HepG2 (cell line): ENCODE measurements around the gene RAD23A. TPM values are rescaled to one million over a fixed set of nuclear protein-coding genes. Genes with fewer than 3 reads are reported as not detected.

ENCODE experiments used
- ARNTL ChIP-seq: sonication (generic); formaldehyde crosslinking; IDR thresholded peaks from 2 replicates; pipeline ENCODE4 v1.4.0; 2020; ENCODE audit warnings: mild to moderate bottlenecking, missing genetic modification reagents
- BRF2 ChIP-seq: sonication (generic); formaldehyde crosslinking; IDR thresholded peaks from 2 replicates; pipeline ENCODE4 v1.8.1; 2022; ENCODE audit warnings: mild to moderate bottlenecking, missing genetic modification reagents
- EED ChIP-seq: sonication (generic); formaldehyde crosslinking; IDR thresholded peaks from 2 replicates; pipeline ENCODE4 v1.5.0; 2020; ENCODE audit warnings: mild to moderate bottlenecking, missing genetic modification reagents
- HDAC2 ChIP-seq: sonication (generic); formaldehyde crosslinking; IDR thresholded peaks from 2 replicates; pipeline ENCODE4 v1.4.0; 2020; ENCODE audit warnings: missing genetic modification reagents
- HINFP ChIP-seq: sonication (generic); formaldehyde crosslinking; IDR thresholded peaks from 2 replicates; pipeline ENCODE4 v1.4.0; 2020; ENCODE audit warnings: low read depth, mild to moderate bottlenecking, missing genetic modification reagents
- PTBP1 ChIP-seq: fragments of 200-400 bp; formaldehyde crosslinking; IDR thresholded peaks from 2 replicates; pipeline ENCODE4 v1.6.1; 2018; ENCODE audit warnings: low read length, low read depth; ENCODE audit not compliant: poor library complexity, severe bottlenecking
- REST ChIP-seq, 2 experiments: IDR thresholded peaks; 2 replicates each; pipeline ENCODE4 v1.6.1; 2011 to 2012; ENCODE audit warnings: low read length in 2 of 2, borderline replicate concordance in 1 of 2, low read depth in 1 of 2, mild to moderate bottlenecking in 1 of 2, moderate library complexity in 1 of 2
- TCF12 ChIP-seq, 2 experiments: fragments of 450-650 bp in 1 of 2; sonication (generic) in 1 of 2; formaldehyde crosslinking in 1 of 2; IDR thresholded peaks; 2 replicates each; pipeline versions ENCODE4 v1.6.1 to v1.8.0; 2017 to 2022; ENCODE audit warnings: antibody characterized with exemption in 1 of 2, mild to moderate bottlenecking in 1 of 2, missing genetic modification reagents in 1 of 2, moderate library complexity in 1 of 2
- ZHX2 ChIP-seq, 2 experiments: sonication (generic) in 1 of 2; formaldehyde crosslinking in 1 of 2; IDR thresholded peaks; 2 replicates each; pipeline versions ENCODE4 v1.6.1 to v1.9.0; 2014 to 2022; ENCODE audit warnings: antibody characterized with exemption in 1 of 2, borderline replicate concordance in 1 of 2, inconsistent platforms in 1 of 2, low read depth in 1 of 2, missing genetic modification reagents in 1 of 2
- ZMAT3 ChIP-seq: sonication (generic); formaldehyde crosslinking; conservative IDR thresholded peaks from 2 replicates; pipeline ENCODE4 v1.7.0; 2021; ENCODE audit warnings: missing genetic modification reagents
- ZNF639 ChIP-seq: conservative IDR thresholded peaks from 2 replicates; pipeline ENCODE4 v1.6.1; 2018; ENCODE audit warnings: missing genetic modification reagents
- ZNF839 ChIP-seq: sonication (generic); formaldehyde crosslinking; IDR thresholded peaks from 2 replicates; pipeline ENCODE4 v1.4.0; 2020; ENCODE audit warnings: missing genetic modification reagents, mild to moderate bottlenecking, borderline replicate concordance
- polyA plus RNA-seq, 8 experiments: library from polyadenylated mRNA; depleted of rRNA in 3 of 8; stranded (reverse) in 7 of 8; unstranded in 1 of 8; fragments of >200 nt; fragmentation: Illumina TruSeq in 4 of 8; extraction: Trizol in 4 of 8; gene quantifications; 2 replicates each; pipeline versions ENCODE4 v1.2.1 to v1.2.3, GENCODE V29; 2011 to 2016; ENCODE audit warnings: low read depth in 4 of 8, missing spikeins in 1 of 8, mixed read lengths in 1 of 8; ENCODE audit not compliant: insufficient read depth in 1 of 8
- total RNA-seq, 5 experiments: library from RNA; depleted of rRNA; stranded (reverse); fragments of >200 nt; fragmentation: Illumina TruSeq; extraction: Trizol; gene quantifications; 2 replicates each; pipeline ENCODE4 v1.2.3, GENCODE V29; 2016; ENCODE audit warnings: low read depth in 1 of 5

RAD23A gene
- total and polyA plus RNA-seq, 2 of the 13 experiments (the other 11 are each of a cell fraction or from before 2014, with no cell fraction given): 42.5 to 54.2 TPM

GRCh38 chr19:12933287-12934072 lies 12.2 kb upstream of the RAD23A start, which contains the start of gene FARSA (continued):
- peak in 1 of 2 experiments; percentile 43; a peak in 1 of 4 replicates for TF ChIP-seq REST (IDR thresholded peaks at IDR 0.05; ENCODE audit: borderline replicate concordance in 1 of 2, low read depth in 1 of 2, low read length in 2 of 2)
- 0 out of 2 replicates have a peak, but pooled peaks have one; percentile 45 for TF ChIP-seq ZMAT3
- TF ChIP-seq BRF2 (CRISPR knock-in tag): 0 out of 2 replicates have a peak, but pooled peaks have one; percentile 55
- TF ChIP-seq HINFP (CRISPR knock-in tag): no peak
- TF ChIP-seq PTBP1: no peak
- peak; percentile 89 for TF ChIP-seq ZNF639 (CRISPR knock-in tag)
- peak; percentile 84; the same call in 1 of the 2 replicates for TF ChIP-seq ZNF839 (CRISPR knock-in tag)
- TF ChIP-seq ARNTL (CRISPR knock-in tag): peak; percentile 62; the same call in 1 of the 2 replicates
- peak; percentile 55; the same call in 1 of the 2 replicates for TF ChIP-seq HDAC2 (CRISPR knock-in tag)
- no peak for TF ChIP-seq TCF12 (IDR thresholded peaks at IDR 0.05)
- peak; percentile 76 for TF ChIP-seq TCF12 (CRISPR knock-in tag; IDR thresholded peaks at IDR 0.05)
- peak; percentile 97 for TF ChIP-seq ZHX2 (IDR thresholded peaks at IDR 0.05; ENCODE audit: low read depth)
- no peak for TF ChIP-seq ZHX2 (CRISPR knock-in tag; IDR thresholded peaks at IDR 0.05; ENCODE audit: borderline replicate concordance)
- no peak; the same call in 1 of the 2 replicates for TF ChIP-seq EED (CRISPR knock-in tag)
